NCI-H2227 (cell line): ENCODE results near the gene CNKSR1.
"Not testable (repeated sequence)": the region's sequence is repeated elsewhere in the genome, so short reads cannot be mapped to it uniquely, and the experiment has no call there.

Experiments used
- DNase-seq: peaks from one replicate; lab custom pipeline; 2025; ENCODE audit not compliant: unreplicated experiment; lab: John Stamatoyannopoulos, UW

CNKSR1 gene

GRCh38 chr1:26224606-26225005 is 47.3 kb downstream of the CNKSR1 start:
- DNase-seq = no peak

GRCh38 chr1:26225033-26225831 is 47.9 kb downstream of the CNKSR1 start:
- peak; percentile 16 for DNase-seq

- not testable (repeated sequence) for DNase-seq
Observed at GRCh38 chr1:26230682-26231081, 53.4 kb downstream of the CNKSR1 start.

DNA sequence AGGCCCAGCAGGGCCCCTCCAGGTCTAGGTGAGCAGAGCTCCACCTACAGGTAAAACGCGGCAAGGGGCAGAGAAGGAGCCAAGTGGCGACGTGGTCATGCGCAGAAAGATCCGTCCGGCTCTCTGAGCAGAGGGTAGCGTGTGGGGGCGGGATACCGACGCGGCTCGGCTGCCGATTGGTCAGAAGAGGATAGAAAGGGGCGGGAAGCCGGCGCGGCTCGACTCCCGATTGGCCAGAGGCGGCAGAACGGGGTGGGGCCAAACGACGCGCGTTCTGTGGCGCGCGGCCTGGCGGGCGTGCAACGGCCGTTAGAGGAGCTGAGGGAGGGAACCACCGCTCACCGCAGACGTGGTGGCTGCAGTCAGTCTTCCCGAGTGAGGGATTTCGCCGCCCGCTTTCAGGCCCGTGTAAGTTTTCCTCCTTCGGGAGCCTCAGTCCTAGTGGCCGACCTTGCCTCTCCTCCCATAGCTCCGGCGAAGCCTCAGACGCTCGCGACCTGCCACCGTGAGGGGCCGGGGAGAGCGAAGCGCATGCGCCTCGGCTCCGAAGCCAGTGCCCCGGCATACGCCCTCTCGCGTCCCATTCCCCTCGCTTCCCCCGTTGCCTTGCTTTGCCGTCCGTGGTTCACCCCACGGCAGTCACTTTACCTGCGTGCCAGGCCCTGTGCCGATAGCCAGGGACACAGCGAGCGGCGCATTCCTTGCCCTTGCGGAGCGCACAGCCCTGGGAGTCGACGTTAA is 56.8 kb downstream of the CNKSR1 start, which contains the start of gene CEP85:
CEP85 (plus strand) TSS at position 298 of the 741 bp plus-strand sequence. CDS start 5,584 bp downstream, outside the sequence.
- DNase-seq = peak; percentile 99

GRCh38 chr1:26234644-26235370 is 57.5 kb downstream of the CNKSR1 start:
- peak; percentile 52 for DNase-seq

- no peak for DNase-seq
Observed at GRCh38 chr1:26237230-26237966, 60.1 kb downstream of the CNKSR1 start.
